ENCODE results near the gene TRDMT1. TPM values are rescaled to one million over a fixed set of nuclear protein-coding genes. Genes with fewer than 3 reads are reported as not detected.

TRDMT1 gene
- total RNA-seq, 1 donor from 2014 or later, result 6.6 TPM

- no peak overlapping the region for H3K27ac Mint-ChIP-seq (ENCODE audit: unreplicated experiment)
- H3K27me3 Mint-ChIP-seq (ENCODE audit: unreplicated experiment), result no peaks in the 10 kb centered on the region
- peaks cover 2% of the 10 kb centered on the region for H3K36me3 Mint-ChIP-seq (ENCODE audit: unreplicated experiment)
- no peak for DNase-seq (ENCODE audit: extremely low spot score, unreplicated experiment)
- H3K4me1 Mint-ChIP-seq (ENCODE audit: unreplicated experiment), result peaks cover 22% of the 10 kb centered on the region
- no peak for TF ChIP-seq CTCF (IDR thresholded peaks at IDR 0.05)
- no peaks in the 10 kb centered on the region for H3K9me3 Mint-ChIP-seq (ENCODE audit: unreplicated experiment)
- H3K4me3 Mint-ChIP-seq (ENCODE audit: unreplicated experiment), result no peak overlapping the region
These were observed 23.5 kb downstream of the TRDMT1 start for GRCh38 chr10:17178006-17178405.

- no peaks in the 10 kb centered on the region for H3K9me3 Mint-ChIP-seq (ENCODE audit: unreplicated experiment)
- no peak overlapping the region for H3K4me3 Mint-ChIP-seq (ENCODE audit: unreplicated experiment)
- H3K27ac Mint-ChIP-seq (ENCODE audit: unreplicated experiment), result no peak overlapping the region
- peaks cover 22% of the 10 kb centered on the region for H3K4me1 Mint-ChIP-seq (ENCODE audit: unreplicated experiment)
- no peak for DNase-seq (ENCODE audit: extremely low spot score, unreplicated experiment)
- no peak for TF ChIP-seq CTCF (IDR thresholded peaks at IDR 0.05)
- H3K27me3 Mint-ChIP-seq (ENCODE audit: unreplicated experiment), result no peaks in the 10 kb centered on the region
- peaks cover 2% of the 10 kb centered on the region for H3K36me3 Mint-ChIP-seq (ENCODE audit: unreplicated experiment)
These were observed 24.5 kb downstream of the TRDMT1 start for GRCh38 chr10:17177014-17177413.

GRCh38 chr10:17176091-17176490 lies 25.4 kb downstream of the TRDMT1 start:
- no peak overlapping the region for H3K4me3 Mint-ChIP-seq (ENCODE audit: unreplicated experiment)
- DNase-seq (ENCODE audit: extremely low spot score, unreplicated experiment), result no peak
- no peaks in the 10 kb centered on the region for H3K9me3 Mint-ChIP-seq (ENCODE audit: unreplicated experiment)
- H3K4me1 Mint-ChIP-seq (ENCODE audit: unreplicated experiment), result peaks cover 22% of the 10 kb centered on the region
- TF ChIP-seq CTCF (IDR thresholded peaks at IDR 0.05), result no peak
- no peaks in the 10 kb centered on the region for H3K27me3 Mint-ChIP-seq (ENCODE audit: unreplicated experiment)
- no peak overlapping the region for H3K27ac Mint-ChIP-seq (ENCODE audit: unreplicated experiment)
- peaks cover 2% of the 10 kb centered on the region for H3K36me3 Mint-ChIP-seq (ENCODE audit: unreplicated experiment)

GRCh38 chr10:17175551-17175950 lies 25.9 kb downstream of the TRDMT1 start:
- H3K4me1 Mint-ChIP-seq (ENCODE audit: unreplicated experiment), result peaks cover 22% of the 10 kb centered on the region
- H3K27me3 Mint-ChIP-seq (ENCODE audit: unreplicated experiment), result no peaks in the 10 kb centered on the region
- no peaks in the 10 kb centered on the region for H3K9me3 Mint-ChIP-seq (ENCODE audit: unreplicated experiment)
- peak overlapping the region; percentile 72 for H3K27ac Mint-ChIP-seq (ENCODE audit: unreplicated experiment)
- no peak for DNase-seq (ENCODE audit: extremely low spot score, unreplicated experiment)
- TF ChIP-seq CTCF (IDR thresholded peaks at IDR 0.05), result no peak
- H3K4me3 Mint-ChIP-seq (ENCODE audit: unreplicated experiment), result peak overlapping the region; percentile 27
- peaks cover 2% of the 10 kb centered on the region for H3K36me3 Mint-ChIP-seq (ENCODE audit: unreplicated experiment)

- H3K27ac Mint-ChIP-seq (ENCODE audit: unreplicated experiment), result no peak overlapping the region
- H3K4me1 Mint-ChIP-seq (ENCODE audit: unreplicated experiment), result peaks cover 22% of the 10 kb centered on the region
- H3K9me3 Mint-ChIP-seq (ENCODE audit: unreplicated experiment), result no peaks in the 10 kb centered on the region
- TF ChIP-seq CTCF (IDR thresholded peaks at IDR 0.05), result no peak
- H3K4me3 Mint-ChIP-seq (ENCODE audit: unreplicated experiment), result no peak overlapping the region
- DNase-seq (ENCODE audit: extremely low spot score, unreplicated experiment), result no peak
- H3K36me3 Mint-ChIP-seq (ENCODE audit: unreplicated experiment), result peaks cover 2% of the 10 kb centered on the region
- no peaks in the 10 kb centered on the region for H3K27me3 Mint-ChIP-seq (ENCODE audit: unreplicated experiment)
These were observed 26.8 kb downstream of the TRDMT1 start for GRCh38 chr10:17174626-17175025.
